ENCODE measurements around the gene PTPRN2. TPM values are rescaled to one million over a fixed set of nuclear protein-coding genes. Genes with fewer than 3 reads are reported as not detected.
"Not testable (repeated sequence)": the region's sequence is repeated elsewhere in the genome, so short reads cannot be mapped to it uniquely, and the experiment has no call there.

PTPRN2 gene
- total and polyA plus RNA-seq, 2 donors, result 1.7 to 1.9 TPM

GRCh38 chr7:157596471-157596870 is 991.2 kb downstream of the PTPRN2 start:
- H3K27ac ChIP-seq (ENCODE audit: low read depth in 1 of 2, low read length in 1 of 2), result no peak overlapping the region
- no peaks in the 10 kb centered on the region for H3K36me3 ChIP-seq (ENCODE audit: control insufficient read depth in 2 of 2, insufficient read depth in 2 of 2, low read length in 1 of 2)
- H3K4me3 ChIP-seq (ENCODE audit: low read length in 2 of 2), result no peak overlapping the region
- H3K27me3 ChIP-seq (ENCODE audit: control insufficient read depth in 2 of 2, insufficient read depth in 1 of 2, low read length in 1 of 2), result peaks cover 2 to 16% of the 10 kb centered on the region in 2 donors
- no peaks in the 10 kb centered on the region for H3K4me1 ChIP-seq (ENCODE audit: control insufficient read depth in 2 of 2, insufficient read depth in 2 of 2, low read length in 2 of 2)
- no peaks in the 10 kb centered on the region for H3K9me3 ChIP-seq (ENCODE audit: control insufficient read depth in 2 of 2, insufficient read depth in 1 of 2, low read length in 1 of 2)
- DNase-seq (ENCODE audit: low read depth in 6 of 9, low spot score in 9 of 9), result no peak
- WGBS, result 93% methylated on average over 11 of the region's 11 CpGs

- H3K4me3 ChIP-seq (ENCODE audit: low read length in 2 of 2), result no peak overlapping the region
- no peaks in the 10 kb centered on the region for H3K36me3 ChIP-seq (ENCODE audit: control insufficient read depth in 2 of 2, insufficient read depth in 2 of 2, low read length in 1 of 2)
- DNase-seq (ENCODE audit: low read depth in 6 of 9, low spot score in 9 of 9), result no peak
- no peaks in the 10 kb centered on the region for H3K9me3 ChIP-seq (ENCODE audit: control insufficient read depth in 2 of 2, insufficient read depth in 1 of 2, low read length in 1 of 2)
- no peak overlapping the region for H3K27ac ChIP-seq (ENCODE audit: low read depth in 1 of 2, low read length in 1 of 2)
- H3K4me1 ChIP-seq (ENCODE audit: control insufficient read depth in 2 of 2, insufficient read depth in 2 of 2, low read length in 2 of 2), result no peaks in the 10 kb centered on the region
- WGBS, result 93% methylated on average over 11 of the region's 11 CpGs
- H3K27me3 ChIP-seq (ENCODE audit: control insufficient read depth in 2 of 2, insufficient read depth in 1 of 2, low read length in 1 of 2), result peaks cover 2 to 16% of the 10 kb centered on the region in 2 donors
Measured at GRCh38 chr7:157596026-157596425, 991.6 kb downstream of the PTPRN2 start.

GRCh38 chr7:157595086-157595855 is 992.4 kb downstream of the PTPRN2 start:
- Histone ChIP-seq H3K9me3 (ENCODE audit: control insufficient read depth in 2 of 2, insufficient read depth in 1 of 2, low read length in 1 of 2) (no peaks in the 10 kb centered on the region), H3K4me3 (ENCODE audit: low read length in 2 of 2) (no peak overlapping the region), H3K27ac (ENCODE audit: low read depth in 1 of 2, low read length in 1 of 2) (no peak overlapping the region), H3K4me1 (ENCODE audit: control insufficient read depth in 2 of 2, insufficient read depth in 2 of 2, low read length in 2 of 2) (no peaks in the 10 kb centered on the region), H3K27me3 (ENCODE audit: control insufficient read depth in 2 of 2, insufficient read depth in 1 of 2, low read length in 1 of 2) (peaks cover 2 to 19% of the 10 kb centered on the region in 2 donors), H3K36me3 (ENCODE audit: control insufficient read depth in 2 of 2, insufficient read depth in 2 of 2, low read length in 1 of 2) (no peaks in the 10 kb centered on the region)
- 91% methylated on average over 20 of the region's 20 CpGs for WGBS
- DNase-seq (ENCODE audit: low read depth in 6 of 9, low spot score in 9 of 9), result no peak

- WGBS, result 83% methylated on average over 26 of the region's 26 CpGs
- Histone ChIP-seq H3K27ac (ENCODE audit: low read depth in 1 of 2, low read length in 1 of 2) (no peak overlapping the region), H3K27me3 (ENCODE audit: control insufficient read depth in 2 of 2, insufficient read depth in 1 of 2, low read length in 1 of 2) (peaks cover 2 to 24% of the 10 kb centered on the region in 2 donors), H3K36me3 (ENCODE audit: control insufficient read depth in 2 of 2, insufficient read depth in 2 of 2, low read length in 1 of 2) (no peaks in the 10 kb centered on the region), H3K9me3 (ENCODE audit: control insufficient read depth in 2 of 2, insufficient read depth in 1 of 2, low read length in 1 of 2) (no peaks in the 10 kb centered on the region), H3K4me3 (ENCODE audit: low read length in 2 of 2) (no peak overlapping the region), H3K4me1 (ENCODE audit: control insufficient read depth in 2 of 2, insufficient read depth in 2 of 2, low read length in 2 of 2) (no peaks in the 10 kb centered on the region)
- DNase-seq (ENCODE audit: low read depth in 6 of 9, low spot score in 9 of 9), result no peak
Measured at GRCh38 chr7:157594306-157594705, 993.3 kb downstream of the PTPRN2 start.

GRCh38 chr7:157593541-157593940 is 994.1 kb downstream of the PTPRN2 start:
- Histone ChIP-seq H3K4me3 (ENCODE audit: low read length in 2 of 2) (no peak overlapping the region), H3K9me3 (ENCODE audit: control insufficient read depth in 2 of 2, insufficient read depth in 1 of 2, low read length in 1 of 2) (no peaks in the 10 kb centered on the region), H3K27me3 (ENCODE audit: control insufficient read depth in 2 of 2, insufficient read depth in 1 of 2, low read length in 1 of 2) (peaks cover 2 to 29% of the 10 kb centered on the region in 2 donors), H3K36me3 (ENCODE audit: control insufficient read depth in 2 of 2, insufficient read depth in 2 of 2, low read length in 1 of 2) (no peaks in the 10 kb centered on the region), H3K4me1 (ENCODE audit: control insufficient read depth in 2 of 2, insufficient read depth in 2 of 2, low read length in 2 of 2) (no peaks in the 10 kb centered on the region), H3K27ac (ENCODE audit: low read depth in 1 of 2, low read length in 1 of 2) (no peak overlapping the region)
- DNase-seq (ENCODE audit: low read depth in 6 of 9, low spot score in 9 of 9), result no peak
- 94% methylated on average over 14 of the region's 14 CpGs for WGBS

- H3K9me3 ChIP-seq (ENCODE audit: control insufficient read depth in 2 of 2, insufficient read depth in 1 of 2, low read length in 1 of 2); H3K4me1 ChIP-seq (ENCODE audit: control insufficient read depth in 2 of 2, insufficient read depth in 2 of 2, low read length in 2 of 2); DNase-seq (ENCODE audit: low read depth in 6 of 9, low spot score in 9 of 9); H3K27ac ChIP-seq (ENCODE audit: low read depth in 1 of 2, low read length in 1 of 2); H3K36me3 ChIP-seq (ENCODE audit: control insufficient read depth in 2 of 2, insufficient read depth in 2 of 2, low read length in 1 of 2); H3K4me3 ChIP-seq (ENCODE audit: low read length in 2 of 2): not testable (repeated sequence)
- 94% methylated on average over 31 of the region's 31 CpGs for WGBS
- H3K27me3 ChIP-seq (ENCODE audit: control insufficient read depth in 2 of 2, insufficient read depth in 1 of 2, low read length in 1 of 2), result peaks cover 2 to 29% of the 10 kb centered on the region in 2 donors
Measured at GRCh38 chr7:157592636-157593320, 994.8 kb downstream of the PTPRN2 start.

GRCh38 chr7:157590526-157590925 is 997.1 kb downstream of the PTPRN2 start:
- no peak overlapping the region for H3K27ac ChIP-seq (ENCODE audit: low read depth in 1 of 2, low read length in 1 of 2)
- peaks cover 0 to 3% of the 10 kb centered on the region in 2 donors for H3K4me1 ChIP-seq (ENCODE audit: control insufficient read depth in 2 of 2, insufficient read depth in 2 of 2, low read length in 2 of 2)
- 93% methylated on average over 13 of the region's 13 CpGs for WGBS
- peaks cover 0 to 32% of the 10 kb centered on the region in 2 donors for H3K27me3 ChIP-seq (ENCODE audit: control insufficient read depth in 2 of 2, insufficient read depth in 1 of 2, low read length in 1 of 2)
- no peak for DNase-seq (ENCODE audit: low read depth in 6 of 9, low spot score in 9 of 9)
- no peaks in the 10 kb centered on the region for H3K9me3 ChIP-seq (ENCODE audit: control insufficient read depth in 2 of 2, insufficient read depth in 1 of 2, low read length in 1 of 2)
- no peaks in the 10 kb centered on the region for H3K36me3 ChIP-seq (ENCODE audit: control insufficient read depth in 2 of 2, insufficient read depth in 2 of 2, low read length in 1 of 2)
- no peak overlapping the region for H3K4me3 ChIP-seq (ENCODE audit: low read length in 2 of 2)

GRCh38 chr7:157589680-157590079 is 997.9 kb downstream of the PTPRN2 start:
- no peak overlapping the region for H3K27ac ChIP-seq (ENCODE audit: low read depth in 1 of 2, low read length in 1 of 2)
- no peaks in the 10 kb centered on the region for H3K9me3 ChIP-seq (ENCODE audit: control insufficient read depth in 2 of 2, insufficient read depth in 1 of 2, low read length in 1 of 2)
- no peak for DNase-seq (ENCODE audit: low read depth in 6 of 9, low spot score in 9 of 9)
- H3K4me1 ChIP-seq (ENCODE audit: control insufficient read depth in 2 of 2, insufficient read depth in 2 of 2, low read length in 2 of 2), result peaks cover 0 to 12% of the 10 kb centered on the region in 2 donors
- 84% methylated on average over 11 of the region's 11 CpGs for WGBS
- peaks cover 4 to 38% of the 10 kb centered on the region in 2 donors for H3K27me3 ChIP-seq (ENCODE audit: control insufficient read depth in 2 of 2, insufficient read depth in 1 of 2, low read length in 1 of 2)
- H3K36me3 ChIP-seq (ENCODE audit: control insufficient read depth in 2 of 2, insufficient read depth in 2 of 2, low read length in 1 of 2), result no peaks in the 10 kb centered on the region
- H3K4me3 ChIP-seq (ENCODE audit: low read length in 2 of 2), result no peak overlapping the region

GRCh38 chr7:157587805-157588560 is 999.6 kb downstream of the PTPRN2 start:
- no peaks in the 10 kb centered on the region for H3K9me3 ChIP-seq (ENCODE audit: control insufficient read depth in 2 of 2, insufficient read depth in 1 of 2, low read length in 1 of 2)
- no peaks in the 10 kb centered on the region for H3K36me3 ChIP-seq (ENCODE audit: control insufficient read depth in 2 of 2, insufficient read depth in 2 of 2, low read length in 1 of 2)
- H3K4me3 ChIP-seq (ENCODE audit: low read length in 2 of 2), result no peak overlapping the region
- 90% methylated on average over 34 of the region's 34 CpGs for WGBS
- DNase-seq (ENCODE audit: low read depth in 6 of 9, low spot score in 9 of 9), result peak in 1 of 9 donors; percentile 57
- no peak overlapping the region for H3K27ac ChIP-seq (ENCODE audit: low read depth in 1 of 2, low read length in 1 of 2)
- H3K27me3 ChIP-seq (ENCODE audit: control insufficient read depth in 2 of 2, insufficient read depth in 1 of 2, low read length in 1 of 2), result peaks cover 7 to 37% of the 10 kb centered on the region in 2 donors
- peaks cover 0 to 16% of the 10 kb centered on the region in 2 donors for H3K4me1 ChIP-seq (ENCODE audit: control insufficient read depth in 2 of 2, insufficient read depth in 2 of 2, low read length in 2 of 2)

Measured in thymus (tissue), 11 donors.